GM23338 (cell line): ENCODE data around the gene B4GALT3. TPM values are rescaled to one million over a fixed set of nuclear protein-coding genes. Genes with fewer than 3 reads are reported as not detected.

Source experiments
- ATAC-seq: fragments of 200-7000 bp; cut with Tn5 transposase; 3 replicates; pipeline ENCODE4 v1.9.1; 2020
- DNase-seq: peaks from one replicate; pipeline ENCODE4 v3.0.0-alpha.2; 2015; ENCODE audit warnings: low spot score
- H2AFZ ChIP-seq: fragments of 200-600 bp; sonication (generic); 2 replicates; pipeline ENCODE4 v1.8.0; 2016; ENCODE audit warnings: antibody characterized with exemption, mild to moderate bottlenecking, moderate library complexity
- H3F3A ChIP-seq: fragments of 200-600 bp; sonication (generic); replicated peaks from 2 replicates; pipeline ENCODE4 v1.8.0; 2017; ENCODE audit warnings: antibody characterized with exemption, mixed run types, low read depth
- H3K27ac ChIP-seq: fragments of 200-600 bp; sonication (generic); 2 replicates; pipeline ENCODE4 v1.6.1; 2016; ENCODE audit warnings: low read depth
- H3K27me3 ChIP-seq: fragments of 200-600 bp; sonication (generic); 2 replicates; pipeline ENCODE4 v1.8.0; 2016; ENCODE audit warnings: mild to moderate bottlenecking, mixed run types, moderate library complexity; ENCODE audit not compliant: insufficient read depth
- H3K36me3 ChIP-seq: fragments of 200-600 bp; sonication (generic); 2 replicates; pipeline ENCODE4 v1.8.0; 2016; ENCODE audit warnings: mild to moderate bottlenecking; ENCODE audit not compliant: insufficient read depth
- H3K4me1 ChIP-seq: fragments of 200-600 bp; sonication (generic); 2 replicates; pipeline ENCODE4 v1.8.0; 2016; ENCODE audit warnings: mild to moderate bottlenecking, moderate library complexity; ENCODE audit not compliant: insufficient read depth
- H3K4me2 ChIP-seq: fragments of 200-600 bp; sonication (generic); 2 replicates; pipeline ENCODE4 v1.7.1; 2017; ENCODE audit warnings: mixed run types
- H3K4me3 ChIP-seq: fragments of 200-600 bp; sonication (generic); 2 replicates; pipeline ENCODE4 v1.6.1; 2016; ENCODE audit warnings: mixed run types
- H3K79me2 ChIP-seq: fragments of 200-600 bp; sonication (generic); replicated peaks from 2 replicates; pipeline ENCODE4 v1.8.0; 2017; ENCODE audit warnings: mild to moderate bottlenecking; ENCODE audit not compliant: insufficient read depth
- H3K9me2 ChIP-seq: fragments of 200-600 bp; sonication (generic); 2 replicates; pipeline ENCODE4 v1.8.0; 2017; ENCODE audit not compliant: insufficient read depth
- H4K20me1 ChIP-seq: fragments of 200-600 bp; sonication (generic); replicated peaks from 2 replicates; pipeline ENCODE4 v1.8.0; 2017; ENCODE audit warnings: mild to moderate bottlenecking; ENCODE audit not compliant: insufficient read depth
- H3K27ac Mint-ChIP-seq: 2 replicates; pipeline ENCODE4 v1.8.0; 2020; ENCODE audit warnings: inconsistent platforms, mild to moderate bottlenecking, moderate library complexity, mixed read lengths
- H3K27me3 Mint-ChIP-seq: 3 replicates; pipeline ENCODE4 v1.8.0; 2022; ENCODE audit warnings: low read depth, mild to moderate bottlenecking, moderate library complexity, mixed read lengths, inconsistent platforms; ENCODE audit not compliant: insufficient read depth, poor library complexity
- H3K36me3 Mint-ChIP-seq: 3 replicates; pipeline ENCODE4 v1.8.0; 2021; ENCODE audit warnings: low read depth, mild to moderate bottlenecking, inconsistent platforms, moderate library complexity, mixed read lengths
- H3K4me1 Mint-ChIP-seq: 3 replicates; pipeline ENCODE4 v1.8.0; 2020; ENCODE audit warnings: mild to moderate bottlenecking, inconsistent platforms, mixed read lengths
- H3K4me3 Mint-ChIP-seq: 3 replicates; pipeline ENCODE4 v1.8.0; 2021; ENCODE audit warnings: moderate library complexity, mild to moderate bottlenecking, inconsistent platforms, mixed read lengths
- H3K9me3 Mint-ChIP-seq: 3 replicates; pipeline ENCODE4 v1.8.0; 2020; ENCODE audit warnings: moderate library complexity, mild to moderate bottlenecking, inconsistent platforms, mixed read lengths
- CREB1 ChIP-seq: fragments of 250-450 bp; sonication (Bioruptor Pico); IDR thresholded peaks from 2 replicates; pipeline ENCODE4 v1.5.0; 2020; ENCODE audit warnings: low read depth, mild to moderate bottlenecking, moderate library complexity
- ETS1 ChIP-seq: IDR thresholded peaks from 2 replicates; pipeline ENCODE4 v1.6.1; 2016; ENCODE audit warnings: antibody characterized with exemption
- EZH2 ChIP-seq: fragments of 200-600 bp; sonication (generic); IDR thresholded peaks from one replicate; pipeline ENCODE4 v1.8.0; 2017; ENCODE audit warnings: antibody characterized with exemption, mild to moderate bottlenecking, low read depth; ENCODE audit not compliant: unreplicated experiment
- JUNB ChIP-seq: IDR thresholded peaks from one replicate; pipeline ENCODE4 v1.6.1; 2016; ENCODE audit warnings: antibody characterized with exemption; ENCODE audit not compliant: unreplicated experiment
- NANOG ChIP-seq: IDR thresholded peaks from 2 replicates; pipeline ENCODE4 v1.6.1; 2016; ENCODE audit warnings: antibody characterized with exemption, borderline replicate concordance
- POLR2AphosphoS5 ChIP-seq: IDR thresholded peaks from 2 replicates; pipeline ENCODE4 v1.6.1; 2016; ENCODE audit warnings: antibody characterized with exemption, low read depth
- ZNF331 ChIP-seq: fragments of 250-450 bp; sonication (Bioruptor Pico); IDR thresholded peaks from 2 replicates; pipeline ENCODE4 v1.5.0; 2020; ENCODE audit warnings: low read depth, mild to moderate bottlenecking, moderate library complexity
- ZNF462 ChIP-seq: fragments of 250-450 bp; sonication (Bioruptor Pico); IDR thresholded peaks from 2 replicates; pipeline ENCODE4 v1.5.0; 2020; ENCODE audit warnings: mild to moderate bottlenecking, moderate library complexity
- polyA plus RNA-seq: library from polyadenylated mRNA; unstranded; fragments of >200 nt; fragmentation: Nextera tagmentation; extraction: Ambion mirVana; gene quantifications from 2 replicates; pipeline ENCODE4 v1.2.1, GENCODE V29; 2016
- total RNA-seq: library from RNA; depleted of rRNA; stranded (reverse); fragments of >200 nt; shearing (Covaris generic); gene quantifications from 2 replicates; pipeline ENCODE4 v1.2.3, GENCODE V29; 2014

B4GALT3 gene
- total and polyA plus RNA-seq, 2 experiments from 2014 or later, result 24.2 to 35.8 TPM

GRCh38 chr1:161220002-161220401, 42.7 kb upstream of the B4GALT3 start:
- Mint-ChIP-seq H3K27ac (no peak overlapping the region), H3K4me3 (no peak overlapping the region), H3K4me1 (peaks cover 34% of the 10 kb centered on the region)

GRCh38 chr1:161219078-161219892, 42.0 kb upstream of the B4GALT3 start:
- DNase-seq (no peak), ATAC-seq (no peak)
- Histone ChIP-seq H3K79me2 (no peaks in the 10 kb centered on the region), H3K4me1 (peaks cover 22% of the 10 kb centered on the region), H3K27me3 (no peaks in the 10 kb centered on the region), H3K9me2 (no peaks in the 10 kb centered on the region), H3K4me2 (no peak overlapping the region), H4K20me1 (no peaks in the 10 kb centered on the region), H3K4me3 (no peak overlapping the region), H3K27ac (no peak overlapping the region), H3F3A (0 out of 2 replicates have a peak, but pooled peaks cover 6% of the 10 kb centered on the region), H2AFZ (no peak overlapping the region; the same call in 1 of the 2 replicates), H3K36me3 (peaks cover 3% of the 10 kb centered on the region; the same call in 1 of the 2 replicates)
- Mint-ChIP-seq H3K9me3 (no peaks in the 10 kb centered on the region; the same call in 2 of the 3 replicates), H3K4me3 (no peak overlapping the region), H3K36me3 (peaks cover 9% of the 10 kb centered on the region), H3K27me3 (peaks cover 15% of the 10 kb centered on the region), H3K4me1 (peaks cover 34% of the 10 kb centered on the region), H3K27ac (no peak overlapping the region)
- TF ChIP-seq ETS1 (no peak), NANOG (no peak), POLR2AphosphoS5 (no peak), ZNF462 (CRISPR knock-in tag) (no peak), JUNB (no peak), EZH2 (no peak)

More at GRCh38 chr1:161220002-161220401, 42.7 kb upstream of the B4GALT3 start:
- DNase-seq (no peak), ATAC-seq (no peak)
- no peaks in the 10 kb centered on the region for H3K36me3 ChIP-seq
- 0 out of 2 replicates have a peak, but pooled peaks cover 3% of the 10 kb centered on the region for H3F3A ChIP-seq
- H3K27me3 ChIP-seq, result no peaks in the 10 kb centered on the region
- Mint-ChIP-seq H3K9me3 (no peaks in the 10 kb centered on the region; the same call in 2 of the 3 replicates), H3K27me3 (peaks cover 15% of the 10 kb centered on the region), H3K36me3 (peaks cover 4% of the 10 kb centered on the region; the same call in 2 of the 3 replicates)
- no peaks in the 10 kb centered on the region for H4K20me1 ChIP-seq
- H2AFZ ChIP-seq, result no peak overlapping the region
- no peak overlapping the region for H3K27ac ChIP-seq
- H3K4me1 ChIP-seq, result peaks cover 22% of the 10 kb centered on the region
- no peak overlapping the region for H3K4me3 ChIP-seq
- H3K9me2 ChIP-seq, result no peaks in the 10 kb centered on the region
- no peaks in the 10 kb centered on the region for H3K79me2 ChIP-seq
- TF ChIP-seq EZH2 (no peak), NANOG (no peak), CREB1 (CRISPR knock-in tag) (no peak), ZNF331 (CRISPR knock-in tag) (no peak), JUNB (no peak), POLR2AphosphoS5 (no peak), ETS1 (no peak)
- H3K4me2 ChIP-seq, result no peak overlapping the region
